Neutrophil (primary cell): ENCODE data around the gene TLN1.

Experiments used
- H3K27ac ChIP-seq: fragments of 200-600 bp; sonication (generic); 2 replicates; pipeline ENCODE4 v1.5.1; 2016; ENCODE audit warnings: mild to moderate bottlenecking, moderate library complexity
- H3K27me3 ChIP-seq: fragments of 200-600 bp; sonication (generic); 2 replicates; pipeline ENCODE4 v1.6.0; 2016; ENCODE audit warnings: mild to moderate bottlenecking
- H3K36me3 ChIP-seq: fragments of 200-600 bp; sonication (generic); 2 replicates; pipeline ENCODE4 v1.5.1; 2017
- H3K4me1 ChIP-seq, 2 experiments: fragments of 200-600 bp in 1 of 2; sonication (generic) in 1 of 2; 1 replicate in 1 of 2; 2 replicates in 1 of 2; pipeline versions ENCODE4 v1.5.1 to v1.6.1; 2013 to 2016; ENCODE audit warnings: low read depth in 1 of 2, low read length in 1 of 2, mild to moderate bottlenecking in 1 of 2, moderate library complexity in 1 of 2; ENCODE audit not compliant: control insufficient read depth in 1 of 2, insufficient read depth in 1 of 2
- H3K4me3 ChIP-seq, 2 experiments: fragments of 200-600 bp in 1 of 2; sonication (generic) in 1 of 2; 1 replicate in 1 of 2; 2 replicates in 1 of 2; pipeline ENCODE4 v1.5.1; 2013 to 2016; ENCODE audit warnings: low read depth in 1 of 2, low read length in 1 of 2, mild to moderate bottlenecking in 1 of 2, moderate library complexity in 1 of 2
- H3K9me3 ChIP-seq: fragments of 200-600 bp; sonication (generic); 2 replicates; pipeline ENCODE4 v1.5.1; 2016
- TF ChIP-seq, protein P1 (sequence below): fragments of 200-600 bp; sonication (generic); IDR thresholded peaks from 2 replicates; pipeline ENCODE4 v1.5.1; 2016; ENCODE audit warnings: antibody characterized with exemption

Gene TLN1

DNA sequence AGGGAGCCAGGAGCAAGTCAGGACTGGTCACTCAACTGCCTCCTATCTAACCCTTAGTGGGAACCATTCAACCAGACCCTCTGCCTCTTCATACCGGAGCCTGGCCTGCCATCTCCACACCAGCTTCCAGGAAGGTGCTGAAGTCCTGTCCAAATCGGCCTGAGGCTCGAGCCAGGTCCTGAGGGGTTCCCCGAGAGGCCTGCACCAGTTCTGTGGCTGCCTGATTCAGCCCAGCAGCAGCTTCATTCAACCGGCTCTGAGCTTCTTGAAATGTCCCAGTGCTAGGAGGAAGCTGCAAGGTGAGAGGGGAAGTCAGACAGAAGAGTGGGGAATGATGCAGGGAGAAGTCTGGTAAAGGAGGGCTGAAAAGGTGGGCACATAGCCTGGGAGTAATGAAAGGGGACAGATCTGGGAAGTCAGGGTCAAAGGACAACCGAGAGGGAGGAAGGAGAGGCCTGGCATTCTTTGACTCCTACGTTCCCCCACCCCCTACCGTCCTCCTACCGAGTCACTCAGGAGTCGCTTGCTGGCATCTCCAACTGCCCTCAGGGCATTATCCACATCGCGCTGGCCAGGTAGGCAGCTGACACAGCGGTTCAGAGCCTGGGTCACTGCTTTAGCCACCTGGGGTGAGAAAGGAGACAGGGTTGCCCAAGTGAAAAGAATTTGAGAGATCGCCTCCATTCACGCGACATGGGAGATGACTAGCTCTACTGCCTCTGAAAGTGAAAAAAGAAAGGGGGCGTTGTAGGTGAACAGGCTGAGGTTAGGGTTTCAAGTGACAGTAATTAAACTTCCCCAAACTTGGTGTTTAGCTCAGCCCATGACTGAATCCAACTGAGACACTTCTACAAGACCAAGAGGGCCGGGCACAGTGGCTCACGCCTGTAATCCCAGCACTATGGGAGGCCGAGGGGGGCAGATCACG, 20.2 kb downstream of the TLN1 start:
- no peak overlapping the region for H3K4me3 ChIP-seq
- peak overlapping the region; percentile 26 for H3K27ac ChIP-seq
- H3K27me3 ChIP-seq: no peaks in the 10 kb centered on the region
- H3K36me3 ChIP-seq: peaks cover 100% of the 10 kb centered on the region
- peaks cover 16% of the 10 kb centered on the region for H3K9me3 ChIP-seq
- TF ChIP-seq, protein P1, sequence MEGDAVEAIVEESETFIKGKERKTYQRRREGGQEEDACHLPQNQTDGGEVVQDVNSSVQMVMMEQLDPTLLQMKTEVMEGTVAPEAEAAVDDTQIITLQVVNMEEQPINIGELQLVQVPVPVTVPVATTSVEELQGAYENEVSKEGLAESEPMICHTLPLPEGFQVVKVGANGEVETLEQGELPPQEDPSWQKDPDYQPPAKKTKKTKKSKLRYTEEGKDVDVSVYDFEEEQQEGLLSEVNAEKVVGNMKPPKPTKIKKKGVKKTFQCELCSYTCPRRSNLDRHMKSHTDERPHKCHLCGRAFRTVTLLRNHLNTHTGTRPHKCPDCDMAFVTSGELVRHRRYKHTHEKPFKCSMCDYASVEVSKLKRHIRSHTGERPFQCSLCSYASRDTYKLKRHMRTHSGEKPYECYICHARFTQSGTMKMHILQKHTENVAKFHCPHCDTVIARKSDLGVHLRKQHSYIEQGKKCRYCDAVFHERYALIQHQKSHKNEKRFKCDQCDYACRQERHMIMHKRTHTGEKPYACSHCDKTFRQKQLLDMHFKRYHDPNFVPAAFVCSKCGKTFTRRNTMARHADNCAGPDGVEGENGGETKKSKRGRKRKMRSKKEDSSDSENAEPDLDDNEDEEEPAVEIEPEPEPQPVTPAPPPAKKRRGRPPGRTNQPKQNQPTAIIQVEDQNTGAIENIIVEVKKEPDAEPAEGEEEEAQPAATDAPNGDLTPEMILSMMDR: no peak
- no peaks in the 10 kb centered on the region for H3K4me1 ChIP-seq

DNA sequence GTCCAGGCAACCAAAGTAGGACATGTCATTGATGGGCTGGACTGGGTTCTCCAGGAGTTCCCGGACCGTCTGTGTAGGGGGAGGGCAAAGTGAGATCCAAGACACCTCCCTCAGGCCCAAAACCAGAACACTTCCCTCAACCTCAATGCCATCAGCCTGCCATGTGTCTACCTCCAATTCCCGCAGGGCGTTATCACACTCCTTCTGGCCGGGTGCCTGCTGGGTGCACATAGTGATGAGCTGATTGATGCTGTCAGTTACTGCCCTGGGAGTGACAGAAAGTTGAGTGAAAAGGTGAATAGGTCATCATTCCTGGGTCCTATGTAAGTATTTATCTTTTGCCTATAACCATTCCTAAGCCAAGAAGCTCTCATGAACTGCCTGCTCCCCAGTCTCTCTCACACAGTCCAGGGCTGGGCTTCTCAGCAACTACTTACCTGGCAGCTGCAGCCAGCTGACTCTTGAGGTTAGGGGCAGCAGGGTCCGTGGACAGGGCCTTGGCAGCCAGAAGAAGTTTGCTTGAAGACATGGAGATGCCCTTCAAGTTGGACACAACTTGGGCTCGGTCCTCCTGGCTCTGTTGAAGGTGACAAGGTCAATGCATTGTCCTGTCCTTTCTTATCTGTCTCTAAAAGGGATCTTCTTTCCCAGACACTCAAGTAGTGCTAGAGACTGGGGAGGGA, 21.0 kb downstream of the TLN1 start:
- Histone ChIP-seq H3K4me1 (no peaks in the 10 kb centered on the region), H3K27me3 (no peaks in the 10 kb centered on the region), H3K36me3 (peaks cover 100% of the 10 kb centered on the region), H3K9me3 (peaks cover 16% of the 10 kb centered on the region), H3K4me3 (no peak overlapping the region), H3K27ac (peak overlapping the region; percentile 43)
- TF ChIP-seq, protein P1: no peak

DNA sequence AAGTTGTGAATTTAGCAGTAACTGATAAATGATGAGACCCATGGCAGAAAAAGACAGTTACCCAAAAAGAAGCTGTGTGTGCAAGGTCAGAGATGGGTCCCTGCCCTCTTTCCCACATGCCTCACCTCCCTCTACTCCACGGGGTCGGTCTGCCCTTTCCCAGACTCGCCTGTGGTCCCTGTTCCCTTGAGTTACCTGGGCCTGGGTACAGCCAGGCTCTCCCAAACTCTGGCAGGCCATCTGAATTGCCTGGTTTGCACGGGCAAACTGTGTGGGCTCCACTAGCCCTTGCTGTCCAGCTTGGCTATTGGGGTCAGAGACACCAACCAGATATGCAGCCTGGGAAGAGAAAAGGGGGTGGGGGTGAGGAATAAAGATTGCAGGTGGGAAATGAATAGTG, 23.8 kb downstream of the TLN1 start:
- Histone ChIP-seq H3K27me3 (no peaks in the 10 kb centered on the region), H3K27ac (no peak overlapping the region), H3K9me3 (peaks cover 16% of the 10 kb centered on the region), H3K4me1 (no peaks in the 10 kb centered on the region), H3K36me3 (peaks cover 100% of the 10 kb centered on the region), H3K4me3 (no peak overlapping the region)
- TF ChIP-seq, protein P1: no peak

DNA sequence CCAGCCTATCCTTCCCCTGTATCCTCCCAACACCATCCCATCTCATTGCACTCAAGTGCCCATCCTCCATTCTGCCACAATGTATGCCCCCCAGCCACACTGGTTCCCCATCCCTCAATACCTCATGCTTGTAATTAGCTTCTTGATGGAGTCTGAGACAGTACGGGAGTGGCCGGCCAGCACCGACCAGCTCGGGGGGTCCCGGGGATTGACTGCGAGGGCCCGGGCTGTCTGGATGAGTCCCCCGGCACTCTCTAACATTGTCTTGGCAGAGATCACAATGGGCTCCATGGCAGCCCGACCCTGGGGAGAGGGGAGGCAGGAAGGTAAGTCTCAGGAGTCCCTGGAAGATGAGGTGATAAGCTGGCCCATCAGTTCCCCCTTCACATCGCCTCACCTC, 25.0 kb downstream of the TLN1 start:
- Histone ChIP-seq H3K27me3 (no peaks in the 10 kb centered on the region), H3K36me3 (peaks cover 100% of the 10 kb centered on the region), H3K4me3 (no peak overlapping the region), H3K27ac (no peak overlapping the region), H3K9me3 (peaks cover 16% of the 10 kb centered on the region), H3K4me1 (no peaks in the 10 kb centered on the region)
- TF ChIP-seq, protein P1: no peak

DNA sequence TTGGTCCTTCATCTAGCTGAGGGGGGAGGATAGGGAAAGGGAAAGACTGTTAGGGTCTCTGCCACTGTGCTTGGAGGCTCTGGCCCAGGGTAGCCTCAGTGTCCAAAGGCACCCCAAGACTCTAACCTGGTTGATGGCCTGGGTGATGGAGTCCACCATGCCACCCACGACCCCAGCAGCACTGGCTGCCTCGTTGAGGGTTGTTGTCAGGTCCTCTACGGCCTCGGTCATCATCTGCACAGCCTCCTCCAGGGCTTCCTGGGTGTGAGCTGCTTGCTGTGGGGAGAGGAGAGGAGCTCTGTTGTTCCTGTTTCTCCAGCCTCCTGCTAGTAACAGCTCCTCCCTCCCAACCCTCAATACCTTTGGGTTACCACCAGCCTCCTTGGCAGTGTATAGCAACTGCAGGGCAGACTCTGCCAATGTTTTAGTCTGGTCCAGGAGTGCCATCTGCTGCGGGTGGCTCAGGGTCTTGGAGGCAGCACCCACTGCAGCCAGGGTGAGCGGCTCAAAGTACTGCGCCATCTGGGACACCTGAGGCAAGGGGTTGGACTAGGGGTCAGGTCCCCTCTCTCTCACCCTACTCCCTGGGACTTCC, 26.1 kb downstream of the TLN1 start:
- TF ChIP-seq, protein P1: no peak
- H3K27me3 ChIP-seq: no peaks in the 10 kb centered on the region

More for the DNA sequence above, 26.1 kb downstream of the TLN1 start:
- Histone ChIP-seq H3K4me1 (no peaks in the 10 kb centered on the region), H3K4me3 (no peak overlapping the region), H3K36me3 (peaks cover 100% of the 10 kb centered on the region), H3K9me3 (peaks cover 16% of the 10 kb centered on the region), H3K27ac (no peak overlapping the region)
